ENCODE measurements around the gene TET3. TPM values are rescaled to one million over a fixed set of nuclear protein-coding genes. Genes with fewer than 3 reads are reported as not detected.

TET3 gene
- total and polyA plus RNA-seq, 2 of the 8 experiments (the other 6 are each of a cell fraction or from before 2014, with no cell fraction given): 4.5 to 21.1 TPM

GRCh38 chr2:73986085-73986681, 1.5 kb downstream of the TET3 start:
- Histone ChIP-seq H3K79me1 (ENCODE audit: low read depth, low read length) (peaks cover 18% of the 10 kb centered on the region), H3K23ac (ENCODE audit: insufficient read length) (no peak overlapping the region), H3K4me1 (replicated peaks in 1 of 4; ENCODE audit: control insufficient read depth in 3 of 4, insufficient read depth in 4 of 4, low read length in 3 of 4) (peaks cover 11 to 34% (median 21%) of the 10 kb centered on the region in 4 experiments), H4K5ac (ENCODE audit: insufficient read length, low read depth, low read length) (no peak overlapping the region), H2BK15ac (ENCODE audit: low read length) (peak overlapping the region; percentile 81; the same call in 1 of the 2 replicates), H3K4ac (replicated peaks; ENCODE audit: insufficient read length, low read depth, low read length) (peak overlapping the region; percentile 62), H3K36me3 (ENCODE audit: control insufficient read depth in 2 of 4, insufficient read depth in 4 of 4, low read length in 3 of 4) (no peaks in the 10 kb centered on the region; a peak in 2 of 8 replicates), H2AFZ (ENCODE audit: low read length) (no peak overlapping the region), H4K20me1 (replicated peaks in 1 of 2; ENCODE audit: control insufficient read depth in 1 of 2, insufficient read depth in 2 of 2, low read length in 2 of 2) (peaks cover 19 to 28% of the 10 kb centered on the region in 2 experiments), H4K91ac (replicated peaks; ENCODE audit: insufficient read length, low read length) (peak overlapping the region; percentile 72), H2BK120ac (replicated peaks; ENCODE audit: low read depth, low read length) (no peak overlapping the region), H3K9ac (replicated peaks in 1 of 4; ENCODE audit: extremely low read depth in 1 of 4, low read depth in 3 of 4, low read length in 3 of 4) (peak overlapping the region in 2 of 4 experiments; percentile 45; a peak in 1 of 7 replicates), H3K18ac (ENCODE audit: extremely low read depth, low read length) (peak overlapping the region; percentile 81), H2BK20ac (ENCODE audit: low read length) (no peak overlapping the region), H4K8ac (ENCODE audit: extremely low read depth, insufficient read depth, low read length) (peak overlapping the region; percentile 88; the same call in 1 of the 2 replicates), H3K9me3 (ENCODE audit: insufficient read depth in 2 of 2, low read depth in 1 of 2, low read length in 1 of 2) (no peaks in the 10 kb centered on the region), H3K27ac (ENCODE audit: low read depth, low read length) (no peak overlapping the region), H2BK5ac (ENCODE audit: low read depth, low read length) (0 out of 2 replicates have a peak overlapping the region, but pooled peaks have one; percentile 60), H3K56ac (replicated peaks; ENCODE audit: insufficient read length, low read depth, low read length) (no peak overlapping the region), H3K14ac (ENCODE audit: insufficient read length) (no peak overlapping the region), H3K79me2 (ENCODE audit: control insufficient read depth in 1 of 2, insufficient read depth in 2 of 2, low read length in 2 of 2) (peaks cover 17 to 55% of the 10 kb centered on the region in 2 experiments; a peak in 3 of 4 replicates), H3K4me2 (ENCODE audit: insufficient read depth in 1 of 2, low read depth in 2 of 2, low read length in 2 of 2) (peak overlapping the region; percentile 70 to 74), H3K23me2 (ENCODE audit: low read depth, low read length) (peaks cover 16% of the 10 kb centered on the region), H3K4me3 (ENCODE audit: extremely low read depth in 1 of 4, insufficient read depth in 2 of 4, low read depth in 3 of 4, low read length in 4 of 4) (peak overlapping the region; percentile 48 to 69 (median 56); a peak in 7 of 8 replicates), H2AK5ac (ENCODE audit: low read depth, low read length) (peak overlapping the region; percentile 82; the same call in 1 of the 2 replicates), H2BK12ac (ENCODE audit: low read depth, low read length) (peak overlapping the region; percentile 60; the same call in 1 of the 2 replicates), H3K27me3 (replicated peaks in 1 of 4; ENCODE audit: control insufficient read depth in 3 of 4, extremely low read depth in 1 of 4, insufficient read depth in 3 of 4, low read length in 3 of 4) (peaks cover 13 to 31% (median 19%) of the 10 kb centered on the region in 4 experiments)
- CTCF ChIA-PET (ENCODE audit: partially characterized antibody): interaction anchor here (1.9 kb wide), 1 partner anchor 10 kb away, joined by 8 read pairs; no protein-coding TSS in a partner anchor
- 93% methylated on average over 21 of the region's 21 CpGs; no CpG with 5 or more reads in 1 of the 2 experiments for WGBS, 2 experiments (ENCODE audit: extremely low coverage in 1 of 2, insufficient coverage in 1 of 2, insufficient read length in 1 of 2, insufficient replicate concordance in 2 of 2, low coverage in 1 of 2, low lambda C conversion rate in 2 of 2, missing lambda C conversion rate in 1 of 2)
- no peak for DNase-seq (ENCODE audit: low read depth in 1 of 2, low spot score in 2 of 2)
- POLR2A ChIA-PET (ENCODE audit: partially characterized antibody): interaction anchor here (1.0 to 7.5 kb wide), 8 partner anchors 10 to 166 kb away, joined by 3 to 94 read pairs (median 5); partner anchors contain the start of gene BOLA3
- FAIRE-seq: no peak
- TF ChIP-seq GABPA (IDR thresholded peaks at IDR 0.05; ENCODE audit: borderline replicate concordance, insufficient read depth, low read length) (no peak), ASH2L (IDR thresholded peaks at IDR 0.05; ENCODE audit: low read length) (no peak), CHD2 (IDR thresholded peaks at IDR 0.05; ENCODE audit: low read length) (no peak), RXRA (IDR thresholded peaks at IDR 0.05; ENCODE audit: insufficient read depth, low read depth, low read length) (no peak), MAFK (IDR thresholded peaks at IDR 0.05; ENCODE audit: low read depth, low read length) (no peak), MAX (IDR thresholded peaks at IDR 0.05) (no peak)

All from H1 (cell line).